HG02870 (cell line): ENCODE data around the gene MORN5.

ENCODE experiments used
- ATAC-seq: cut with Tn5 transposase; IDR thresholded peaks from one replicate; pipeline ENCODE4 v1.9.1; 2021; ENCODE audit warnings: mild to moderate bottlenecking, moderate library complexity; ENCODE audit not compliant: unreplicated experiment

MORN5 gene

DNA sequence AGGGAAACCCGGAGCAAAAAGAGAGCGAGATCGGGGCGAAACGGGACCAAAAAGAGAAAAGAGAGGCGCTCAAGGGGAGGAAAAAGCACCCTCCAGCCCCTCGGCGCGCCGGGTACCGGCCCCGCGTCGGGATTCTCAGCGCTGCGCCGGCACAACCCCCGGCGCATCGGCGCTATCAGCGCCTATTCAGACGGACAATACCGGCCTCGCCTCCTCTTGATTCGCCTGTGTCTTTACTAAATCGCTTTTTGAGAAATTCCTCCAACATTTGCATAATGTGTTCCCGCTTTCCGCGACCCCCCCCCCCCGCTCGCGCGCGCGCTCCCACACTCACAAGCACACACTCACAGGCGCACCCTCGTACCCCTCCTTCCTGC is 68.5 kb downstream of the MORN5 start:
- ATAC-seq = no peak

DNA sequence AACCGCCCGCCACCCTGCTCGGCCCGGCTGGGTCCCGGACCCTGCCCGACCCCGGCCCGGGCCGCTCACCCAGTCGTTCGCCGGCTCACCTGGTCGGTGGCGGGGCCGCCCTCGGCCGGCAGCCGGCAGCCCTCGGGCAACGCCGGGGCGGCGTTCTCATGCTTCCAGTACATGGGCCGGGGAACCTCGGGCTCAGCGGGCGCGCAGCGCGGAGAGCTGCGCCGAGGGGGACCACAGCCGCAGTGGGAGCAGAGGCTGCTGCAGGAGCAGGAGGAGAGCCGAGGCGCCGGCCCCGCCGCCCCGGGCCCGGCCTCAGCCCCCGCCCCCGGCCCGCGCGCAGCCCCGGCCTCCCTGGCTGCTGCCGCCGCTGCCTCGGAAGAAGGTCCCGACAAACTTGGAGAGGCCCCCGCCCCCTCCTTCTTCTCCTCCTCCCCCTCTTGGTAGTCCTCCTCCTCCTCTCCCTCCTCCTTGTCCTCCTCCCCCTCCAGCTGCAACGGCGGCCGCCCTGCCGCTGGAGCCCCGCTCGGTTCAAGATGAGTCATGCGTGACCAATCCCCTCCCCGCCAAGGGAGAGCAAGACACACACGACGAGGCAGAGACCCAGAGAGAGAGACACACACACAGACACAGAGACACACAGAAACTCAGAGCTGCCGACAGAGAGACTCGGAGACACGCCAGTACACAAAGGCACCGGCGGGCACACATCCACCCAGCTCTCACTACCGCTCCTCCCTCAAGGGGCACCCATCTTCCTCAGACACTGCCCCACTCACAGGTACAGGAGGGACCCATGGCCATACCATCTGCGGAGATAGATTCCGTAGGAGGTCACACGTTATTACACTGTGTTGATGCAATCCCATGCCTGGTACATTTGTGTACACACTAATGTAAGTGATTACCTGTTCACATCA is 69.1 kb downstream of the MORN5 start, which contains the start of gene LHX6:
TSS of gene LHX6 (minus strand) at position 390 of the 917 bp plus-strand sequence. CDS start at position 173, 217 bp downstream.
- ATAC-seq = no peak

DNA sequence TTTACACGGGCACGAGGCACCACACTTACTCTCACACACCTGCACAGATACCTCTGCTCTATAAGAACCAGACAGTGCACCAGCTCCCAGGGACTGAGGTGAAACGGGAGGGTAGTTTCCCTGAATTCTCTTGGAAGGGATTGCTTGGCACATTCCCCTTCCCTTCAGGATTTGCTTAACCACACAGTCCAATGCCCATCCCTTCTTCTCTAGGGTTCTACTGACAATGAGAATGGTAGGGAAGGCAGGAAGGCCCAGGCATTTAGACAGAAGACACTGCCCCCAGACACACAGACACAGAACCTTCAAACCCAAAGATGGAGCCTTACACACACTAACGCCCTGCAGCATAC is 69.8 kb downstream of the MORN5 start:
- no peak for ATAC-seq

DNA sequence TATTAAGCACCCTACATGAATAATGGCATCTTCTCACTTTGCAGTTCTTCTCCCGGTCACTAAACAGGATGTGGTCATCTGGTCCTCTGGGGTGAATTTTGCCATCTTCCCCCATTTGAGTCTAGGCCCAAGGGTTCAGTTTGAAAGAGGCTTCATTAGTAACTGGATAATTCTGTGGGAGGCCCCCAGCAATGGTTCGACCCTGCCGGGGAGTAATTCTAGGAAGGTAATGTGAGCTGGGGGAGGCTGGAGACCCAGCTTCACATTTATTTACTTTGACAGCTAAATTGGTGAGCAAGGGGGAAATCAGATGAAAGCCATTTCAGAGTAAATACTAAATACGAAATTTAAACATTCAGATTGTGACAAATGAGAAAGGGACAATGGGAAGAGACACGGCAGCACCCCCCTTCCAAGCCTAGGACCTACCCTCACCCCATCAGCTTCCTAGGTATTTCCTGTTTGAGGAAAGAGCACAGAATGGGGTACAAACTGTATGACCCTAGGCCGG is 73.1 kb downstream of the MORN5 start:
- no peak for ATAC-seq

DNA sequence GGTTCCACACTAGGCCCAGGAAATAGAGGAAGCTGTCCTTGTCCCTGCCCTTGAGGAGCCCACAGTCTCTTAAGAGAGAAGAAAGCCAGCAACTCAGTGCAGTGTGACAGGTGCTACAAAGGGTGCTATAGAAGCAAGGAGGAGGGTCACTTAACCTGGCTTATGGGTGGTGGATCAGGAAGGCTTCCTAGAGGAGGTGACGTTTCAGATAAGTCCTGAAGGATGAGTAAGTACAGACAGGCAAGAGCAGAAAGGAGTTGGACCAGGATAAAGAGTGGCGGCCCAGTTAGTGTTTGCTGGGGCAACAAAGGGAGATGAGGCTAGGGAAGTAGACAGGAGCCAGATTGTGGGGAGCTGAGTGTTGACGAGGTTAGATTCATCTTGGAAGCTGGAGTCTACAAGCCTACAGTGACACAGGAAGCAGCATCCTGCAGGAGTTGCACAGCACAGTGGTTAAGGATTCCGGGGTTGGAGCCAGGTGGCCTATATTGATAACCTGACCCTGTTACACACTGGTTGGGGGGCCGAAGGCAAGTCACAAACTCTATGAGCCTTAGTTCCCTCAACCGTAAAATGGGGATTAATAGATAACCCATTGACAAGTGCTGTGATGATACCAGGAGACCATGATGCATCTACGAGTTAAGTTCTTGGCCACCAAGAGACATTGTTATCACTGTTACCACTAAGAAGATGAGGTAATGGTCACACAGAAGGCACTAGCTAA is 74.5 kb downstream of the MORN5 start:
- ATAC-seq = no peak

DNA sequence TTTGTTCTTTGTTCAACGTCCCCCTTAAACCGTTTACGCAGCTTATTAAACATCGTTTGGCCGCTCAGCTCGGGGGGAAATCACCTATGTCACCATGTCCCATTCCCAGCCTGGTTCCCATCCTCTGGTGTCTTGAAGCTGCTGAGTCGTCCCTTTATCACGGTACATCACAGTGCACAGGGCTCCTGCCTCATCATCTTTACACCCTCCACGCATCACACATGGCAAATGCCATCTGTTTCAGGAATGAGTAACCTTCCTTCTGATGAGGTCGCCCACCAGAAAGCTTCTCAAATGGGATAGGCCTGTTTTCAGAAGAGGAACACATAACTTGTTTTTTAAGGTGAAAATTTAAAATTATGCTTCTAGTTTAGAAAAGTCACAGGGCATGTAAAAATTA is 77.0 kb downstream of the MORN5 start:
- no peak for ATAC-seq

DNA sequence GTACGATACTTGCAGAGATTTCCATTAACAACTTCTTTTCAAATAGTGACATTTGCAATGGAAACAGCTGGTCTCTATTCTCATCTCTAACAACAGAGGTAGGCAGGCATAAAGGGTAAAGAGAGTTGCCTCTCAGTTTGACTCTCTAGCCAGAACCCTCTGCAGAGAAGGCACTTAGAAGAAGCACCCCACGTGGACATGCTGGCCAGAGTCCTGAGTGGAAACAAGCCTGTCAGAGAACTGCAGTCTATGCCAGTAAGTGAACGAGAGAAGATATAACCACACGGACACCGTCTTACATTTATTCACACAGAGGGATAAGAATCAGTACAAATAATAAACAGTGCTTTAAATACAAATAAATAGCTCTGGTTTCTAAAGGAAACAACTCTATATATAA is 80.0 kb downstream of the MORN5 start:
- ATAC-seq = no peak

DNA sequence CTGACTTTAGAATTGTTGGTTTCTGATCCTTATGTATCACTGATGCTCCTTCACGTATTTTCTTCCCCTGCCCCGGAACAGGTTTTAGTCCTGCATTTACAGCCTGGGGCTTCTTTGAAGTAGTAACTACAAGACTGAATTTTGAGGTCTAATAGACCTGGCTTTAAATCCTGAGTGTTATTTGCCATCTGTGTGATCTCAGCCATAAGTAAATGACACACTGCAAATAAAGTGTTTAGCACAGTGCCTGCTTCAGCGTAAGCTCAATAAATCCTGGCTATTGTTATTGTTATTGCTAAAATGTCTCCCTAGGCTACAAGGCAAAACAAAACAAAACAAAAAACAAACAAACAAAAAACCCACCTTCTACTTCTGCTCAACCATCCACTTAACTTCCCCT is 84.6 kb downstream of the MORN5 start:
- ATAC-seq = no peak

DNA sequence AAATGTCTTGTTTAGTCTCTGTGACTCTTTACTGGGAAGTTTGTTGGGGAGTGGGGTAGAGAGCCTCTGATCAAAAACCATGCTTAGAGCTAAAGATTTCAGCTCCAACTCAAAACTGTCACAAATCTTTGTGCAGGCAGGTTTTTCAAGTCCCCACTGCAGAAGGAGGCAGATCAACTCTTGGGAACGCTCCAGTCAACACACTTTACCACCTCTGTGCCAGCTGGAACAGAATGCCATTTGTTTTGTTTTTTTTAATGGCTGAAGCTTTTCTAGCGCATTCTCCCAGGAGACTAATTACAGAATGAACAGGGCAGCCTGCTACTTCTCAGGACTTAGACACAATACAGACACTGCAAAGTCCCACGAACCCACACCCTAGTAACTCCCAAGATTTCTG is 87.0 kb downstream of the MORN5 start:
- ATAC-seq = no peak

DNA sequence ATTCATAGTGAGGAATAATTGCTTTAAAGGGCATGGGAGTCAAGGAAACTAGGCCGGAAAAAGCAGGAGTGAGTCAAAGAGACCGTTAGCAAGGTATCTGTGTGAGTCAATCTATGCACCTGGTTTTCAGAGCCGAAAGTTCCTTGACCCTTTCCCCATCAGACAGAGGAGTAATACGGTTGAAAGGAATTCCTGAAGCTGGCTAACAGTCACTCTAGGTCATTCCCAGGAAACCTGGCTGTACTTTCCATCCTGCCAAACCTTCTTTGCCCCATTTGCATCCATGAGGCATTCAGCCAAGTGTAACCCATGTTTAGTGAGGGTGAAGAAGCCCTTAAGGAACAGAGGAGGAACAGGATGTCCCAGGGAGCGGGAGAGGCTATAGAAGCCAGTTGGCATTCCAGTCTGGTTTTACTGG is 88.7 kb downstream of the MORN5 start:
- no peak for ATAC-seq
